OCI-LY3 (cell line): ENCODE data around the gene KLF15.

Experiments
- CTCF ChIP-seq: fragments of 200-600, 300-600 bp; sonication (generic); IDR thresholded peaks from 2 replicates; pipeline ENCODE4 v1.5.1; 2014; ENCODE audit warnings: antibody characterized with exemption, low read length, low read depth
- EZH2phosphoT487 ChIP-seq: fragments of 200-600 bp; shearing (Covaris generic); IDR thresholded peaks from 2 replicates; pipeline ENCODE4 v1.6.1; 2018; ENCODE audit warnings: antibody characterized with exemption, mixed run types, low read depth

- TF ChIP-seq CTCF = no peak
- no peak for TF ChIP-seq EZH2phosphoT487
Observed at GRCh38 chr3:126306888-126307482, 50.2 kb downstream of the KLF15 start.
